Inflammatory macrophage (primary cell): Measurements from ENCODE around the gene TOMM34.

ENCODE experiments used
- DNase-seq, 2 donors: peaks; one replicate each; pipeline ENCODE4 v3.0.0-alpha.2; 2020 to 2022
- total RNA-seq, 18 experiments: gene quantifications; one replicate each; lab custom pipeline; 2026; ENCODE audit warnings: mixed read lengths in 6 of 18, inconsistent platforms in 2 of 18; lab: John Stamatoyannopoulos, UW

TOMM34 gene, protein sequence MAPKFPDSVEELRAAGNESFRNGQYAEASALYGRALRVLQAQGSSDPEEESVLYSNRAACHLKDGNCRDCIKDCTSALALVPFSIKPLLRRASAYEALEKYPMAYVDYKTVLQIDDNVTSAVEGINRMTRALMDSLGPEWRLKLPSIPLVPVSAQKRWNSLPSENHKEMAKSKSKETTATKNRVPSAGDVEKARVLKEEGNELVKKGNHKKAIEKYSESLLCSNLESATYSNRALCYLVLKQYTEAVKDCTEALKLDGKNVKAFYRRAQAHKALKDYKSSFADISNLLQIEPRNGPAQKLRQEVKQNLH
- total RNA-seq, result 4.7 to 18.9 (median 12.4) reads per million in 18 experiments

DNA sequence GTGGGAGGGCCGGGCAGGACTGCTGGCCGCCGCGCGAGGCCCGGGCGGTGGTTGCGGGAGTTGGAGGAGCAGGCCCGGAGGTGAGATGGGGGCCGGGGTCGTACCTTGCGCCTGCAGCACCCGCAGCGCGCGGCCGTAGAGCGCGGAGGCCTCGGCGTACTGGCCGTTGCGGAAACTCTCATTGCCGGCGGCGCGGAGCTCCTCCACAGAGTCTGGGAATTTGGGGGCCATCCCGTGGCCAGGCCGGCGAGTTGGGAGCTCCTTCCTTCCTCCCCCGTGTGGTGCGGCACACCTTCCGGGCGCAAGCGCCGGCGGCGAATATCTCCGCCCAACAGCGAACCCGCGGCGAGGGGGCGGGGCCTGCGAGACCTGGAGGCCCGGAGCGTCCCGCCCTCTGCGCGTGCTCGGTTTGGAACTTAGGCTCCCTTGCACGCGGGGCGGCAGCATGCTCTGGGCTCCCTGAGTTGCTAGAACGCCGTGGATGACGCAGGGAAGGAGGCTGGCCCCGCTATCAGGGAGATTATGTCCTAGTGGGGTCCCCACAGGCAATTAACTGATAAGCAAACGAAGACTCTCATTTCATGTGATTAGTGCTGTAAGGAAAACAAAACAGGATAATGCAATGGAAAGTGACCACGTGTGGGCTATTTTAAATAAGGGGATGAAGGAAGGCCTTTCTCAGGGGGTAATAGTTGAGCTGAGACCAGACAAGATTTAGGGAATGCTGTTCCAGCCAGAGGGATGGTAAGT is at the start of gene TOMM34:
TSS of gene TOMM34 (minus strand) at position 295 of the 750 bp plus-strand sequence. CDS start at position 231, 64 bp downstream.
- DNase-seq, result peak; percentile 88 to 94

DNA sequence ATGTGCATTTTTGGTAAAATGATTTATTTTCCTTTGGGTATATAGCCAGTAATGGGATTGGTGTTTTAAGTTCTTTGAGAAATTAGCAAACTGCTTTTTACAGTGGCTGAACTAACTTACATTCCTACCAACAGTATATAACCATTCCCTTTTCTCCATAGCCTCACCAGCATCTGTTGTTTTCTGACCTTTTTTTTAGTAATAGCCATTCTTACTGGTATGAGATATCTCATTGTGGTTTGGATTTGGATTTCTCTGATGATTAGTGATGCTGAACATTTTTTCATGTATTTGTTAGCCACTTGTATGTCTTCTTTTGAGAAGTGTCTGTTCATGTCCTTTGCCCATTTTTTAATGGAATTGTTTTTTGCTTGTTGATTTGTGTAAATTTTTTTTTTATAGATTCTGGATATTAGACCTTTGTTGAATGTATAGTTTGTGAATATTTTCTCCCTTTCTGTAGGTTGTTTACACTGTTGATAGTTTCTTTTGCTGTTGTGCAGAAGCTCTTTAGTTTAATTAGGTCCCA is 48.4 kb upstream of the TOMM34 start:
- DNase-seq, result no peak

DNA sequence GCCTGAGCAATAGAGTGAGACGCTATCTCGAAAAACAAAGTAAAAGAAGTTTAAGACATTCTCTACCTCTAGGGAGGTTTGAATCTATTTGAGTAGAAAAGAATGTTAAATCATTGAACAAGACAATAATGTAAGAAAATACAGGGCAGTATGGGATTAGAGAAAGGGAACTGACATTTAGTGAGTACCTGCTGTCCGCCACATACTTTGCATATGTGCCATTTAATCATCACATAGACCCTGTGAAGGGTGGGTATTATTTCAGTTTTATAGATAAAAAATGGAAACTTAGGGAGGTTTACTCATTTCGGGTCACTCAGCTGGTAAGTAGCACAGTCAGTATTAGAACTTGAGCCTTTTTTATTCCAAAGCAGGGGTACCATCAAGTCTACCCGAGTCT is 37.5 kb upstream of the TOMM34 start:
- DNase-seq, result no peak

DNA sequence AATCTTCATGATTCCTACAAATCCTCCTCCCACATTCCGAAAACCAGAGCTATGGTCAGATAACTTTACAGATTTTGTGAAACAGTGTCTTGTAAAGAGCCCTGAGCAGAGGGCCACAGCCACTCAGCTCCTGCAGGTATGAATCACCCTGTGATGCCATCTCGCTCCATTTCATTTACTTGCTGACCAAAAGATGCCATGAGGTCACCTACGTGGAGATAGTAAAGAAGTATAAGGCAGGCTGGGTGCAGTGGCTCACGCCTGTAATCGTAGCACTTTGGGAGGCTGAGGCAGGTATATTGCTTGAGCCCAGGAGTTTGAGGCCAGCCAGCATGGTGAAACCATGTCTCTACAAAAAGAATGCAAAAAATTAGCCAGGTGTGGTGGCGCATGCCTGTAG is 37.0 kb upstream of the TOMM34 start:
- DNase-seq, result no peak

DNA sequence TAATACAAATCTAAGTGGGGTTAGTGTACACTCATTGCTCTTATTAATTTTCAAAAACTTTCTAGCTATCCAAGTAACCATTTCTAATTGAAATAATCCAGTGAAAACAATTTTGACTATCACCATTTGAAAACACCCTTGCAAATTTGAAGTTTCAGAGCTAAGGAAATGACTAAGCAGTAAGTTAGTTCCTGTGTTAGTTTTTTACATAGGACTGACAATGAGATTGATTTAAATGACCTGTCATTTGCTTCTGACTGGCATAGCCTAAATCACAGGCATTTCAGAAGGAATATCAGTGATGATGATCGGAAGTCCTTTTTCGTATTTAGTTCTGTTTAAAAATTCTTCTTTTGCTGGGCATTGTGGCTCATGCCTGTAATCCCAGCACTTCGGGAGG is 33.1 kb upstream of the TOMM34 start:
- DNase-seq, result peak; percentile 22 to 46

DNA sequence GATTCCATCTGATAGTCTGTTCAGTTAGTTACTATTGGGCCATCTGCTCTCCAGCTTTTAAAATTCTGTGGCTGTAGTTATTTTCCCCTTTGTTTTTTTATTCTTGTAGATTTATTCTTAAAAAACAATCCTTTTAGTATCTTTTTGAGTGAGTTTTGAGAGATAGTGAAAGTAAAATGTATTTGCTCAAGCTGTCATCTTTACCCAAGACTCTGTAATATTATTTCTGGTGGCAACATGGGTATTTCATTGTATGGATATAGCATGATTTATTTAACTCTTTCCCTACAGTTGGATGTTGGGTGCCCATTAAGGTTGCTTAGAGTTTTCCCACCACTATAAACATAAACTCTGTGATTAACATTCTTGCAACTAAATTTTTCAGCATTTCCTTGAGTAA is 30.8 kb upstream of the TOMM34 start:
- no peak for DNase-seq

DNA sequence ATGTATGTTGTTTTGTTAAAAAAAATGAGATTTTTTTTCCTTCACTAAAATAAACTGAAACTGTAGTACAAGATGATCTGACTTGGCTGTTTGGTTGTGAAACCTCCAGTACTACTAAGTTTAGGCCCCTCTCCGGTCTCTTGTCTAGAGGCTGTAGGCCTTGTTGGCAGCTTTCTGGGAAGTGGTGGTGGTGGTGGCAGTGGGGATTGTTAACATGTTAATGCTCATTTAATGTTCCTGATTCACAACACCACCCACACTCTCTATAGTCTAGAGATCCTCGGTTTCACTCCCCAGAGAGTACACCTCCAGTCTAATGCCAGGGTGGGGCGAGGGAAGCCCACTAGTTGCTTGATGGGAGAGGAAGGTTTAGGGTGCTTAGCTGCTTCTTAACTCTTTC is 30.2 kb upstream of the TOMM34 start:
- DNase-seq, result peak; percentile 58 to 62

DNA sequence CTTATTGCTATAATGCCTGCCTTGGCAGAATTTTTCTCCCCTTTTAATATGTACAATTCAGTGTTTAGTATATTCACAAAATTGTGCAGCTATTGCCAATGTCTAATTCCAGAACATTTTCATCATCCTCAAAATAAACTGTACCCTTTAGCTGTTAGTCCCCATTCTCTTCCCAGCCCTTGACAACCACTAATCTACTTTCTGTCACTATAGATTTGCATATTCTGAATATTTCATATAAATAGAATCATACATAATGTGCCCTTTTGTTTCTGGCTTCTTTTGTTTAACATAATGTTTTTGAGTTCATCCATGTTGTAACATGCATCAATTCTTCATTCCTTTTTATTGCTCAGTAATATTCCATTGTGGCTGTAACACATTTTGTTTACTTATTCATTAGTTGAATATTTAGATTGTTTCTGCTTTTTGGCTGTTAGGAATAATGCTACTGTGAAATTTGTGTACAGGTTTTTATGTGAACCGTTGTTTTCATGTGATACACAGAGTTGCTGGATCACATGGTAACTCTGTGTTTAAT is 28.5 kb upstream of the TOMM34 start:
- DNase-seq, result no peak

DNA sequence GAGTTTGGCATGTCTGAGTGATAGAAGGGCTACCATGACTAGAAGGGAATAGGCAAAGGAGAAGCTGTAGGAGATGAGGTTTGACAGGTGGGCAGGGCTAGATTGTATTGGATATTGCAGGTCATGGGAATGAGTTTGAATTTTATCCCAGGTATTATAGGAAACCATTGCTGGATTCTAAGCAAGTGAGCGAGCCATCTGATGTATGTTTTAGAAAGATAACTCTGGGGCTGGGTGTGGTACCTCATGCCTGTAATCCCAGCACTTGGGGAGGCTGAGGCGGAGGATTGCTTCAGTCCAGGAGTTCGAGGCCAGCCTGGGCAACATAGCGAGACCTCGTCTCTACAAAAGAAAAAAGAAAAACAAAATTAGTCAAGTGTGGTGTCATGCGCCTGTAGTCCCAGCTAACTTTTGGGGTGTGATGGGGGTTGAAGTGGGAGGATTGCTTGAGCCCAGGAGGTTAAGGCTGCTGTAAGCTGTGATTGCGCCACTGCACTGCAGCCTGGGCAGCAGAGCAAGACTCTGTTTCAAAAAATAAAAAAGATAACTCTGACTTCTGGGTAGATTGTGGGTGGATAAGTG is 23.0 kb upstream of the TOMM34 start:
- DNase-seq, result no peak

DNA sequence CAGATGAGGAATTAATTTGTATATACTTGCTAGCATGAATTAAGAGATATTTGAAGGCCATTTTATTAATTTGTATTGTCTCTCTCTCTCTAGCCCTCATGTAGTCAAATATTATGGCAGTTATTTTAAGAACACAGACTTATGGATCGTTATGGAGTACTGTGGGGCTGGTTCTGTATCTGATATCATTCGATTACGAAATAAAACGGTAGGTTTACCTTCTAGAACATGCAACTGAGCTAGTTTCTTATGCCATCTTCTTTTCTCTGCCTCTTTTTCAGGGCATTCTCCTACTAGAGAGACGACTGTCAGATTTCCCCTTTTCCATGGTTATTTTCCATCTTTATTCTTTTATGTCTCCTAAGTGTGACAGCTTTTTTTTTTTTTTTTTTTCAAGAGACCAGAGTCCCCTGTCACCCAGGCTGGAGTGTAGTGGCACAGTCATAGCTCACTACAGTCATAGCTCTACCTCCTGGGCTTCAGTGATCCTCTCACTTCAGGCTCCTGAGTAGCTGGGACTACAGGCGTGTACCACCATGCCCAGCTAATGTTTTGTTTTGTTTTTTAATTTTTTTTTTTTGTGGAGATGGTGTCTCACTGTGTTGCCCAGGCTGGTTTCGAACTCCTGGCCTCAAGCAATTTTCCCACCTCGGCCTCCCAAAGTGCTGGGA is 21.7 kb upstream of the TOMM34 start:
- no peak for DNase-seq

DNA sequence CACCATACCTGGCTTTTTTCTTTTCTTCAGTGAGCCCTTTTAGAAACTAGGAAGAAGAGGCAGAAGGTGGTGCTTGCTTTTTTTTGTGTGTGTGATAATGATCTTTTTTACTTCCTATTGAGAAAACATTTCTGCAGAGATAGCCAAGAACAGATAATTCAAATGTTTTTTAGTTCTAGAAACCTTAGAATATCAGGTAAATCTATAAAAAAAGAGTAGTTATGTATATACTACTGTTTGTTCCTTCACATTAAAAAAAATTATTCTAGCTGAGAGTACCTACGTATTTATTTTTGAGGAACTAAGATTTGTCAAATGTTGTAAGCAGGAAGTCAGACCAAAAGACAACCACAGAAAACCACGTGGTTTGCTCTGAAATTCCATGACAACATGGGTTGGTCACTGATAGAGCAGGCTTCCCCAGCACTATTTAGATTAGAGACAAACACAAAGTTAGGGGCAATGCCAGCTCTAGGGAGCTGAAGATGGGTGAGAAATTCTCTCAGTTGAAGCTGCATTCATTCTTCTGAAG is 19.0 kb upstream of the TOMM34 start:
- DNase-seq, result peak; percentile 89 to 93

DNA sequence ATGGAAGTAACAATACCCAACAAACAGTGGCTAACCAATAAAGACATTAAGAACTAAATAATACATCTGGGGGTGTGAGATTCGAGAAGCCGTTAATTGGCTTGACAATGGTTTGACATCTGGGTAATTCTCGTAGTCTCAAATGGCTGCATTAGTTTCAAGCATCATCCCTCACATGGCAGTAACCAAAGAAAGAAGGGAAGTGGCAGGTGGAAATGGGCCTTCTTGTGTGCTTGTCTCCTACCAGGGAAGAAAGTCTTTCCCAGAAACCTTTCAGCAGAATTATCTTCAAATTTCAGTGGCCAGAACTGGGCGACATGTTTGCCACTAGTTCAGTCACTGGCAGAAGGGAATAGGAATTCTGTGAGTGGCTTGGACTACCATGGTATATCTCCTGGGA is 16.5 kb upstream of the TOMM34 start:
- no peak for DNase-seq

DNA sequence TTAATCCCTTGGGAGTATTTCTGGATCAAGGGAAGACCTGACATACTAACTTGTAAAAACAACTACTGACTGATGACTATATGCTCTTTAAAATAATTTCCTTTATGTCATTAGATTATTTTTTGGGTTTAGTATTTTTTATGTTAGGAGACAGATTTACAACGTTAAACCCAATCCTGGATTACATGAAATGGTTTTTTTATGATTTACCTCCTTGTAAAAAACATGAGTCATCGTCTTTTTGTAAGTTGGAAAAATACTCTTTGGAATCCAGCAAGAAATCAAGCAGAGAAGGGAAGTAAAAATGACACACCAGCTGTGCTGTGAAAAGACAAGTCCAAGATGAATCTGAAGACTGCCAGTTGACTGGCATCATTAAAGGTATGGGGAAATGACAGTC is 12.9 kb upstream of the TOMM34 start:
- no peak for DNase-seq

DNA sequence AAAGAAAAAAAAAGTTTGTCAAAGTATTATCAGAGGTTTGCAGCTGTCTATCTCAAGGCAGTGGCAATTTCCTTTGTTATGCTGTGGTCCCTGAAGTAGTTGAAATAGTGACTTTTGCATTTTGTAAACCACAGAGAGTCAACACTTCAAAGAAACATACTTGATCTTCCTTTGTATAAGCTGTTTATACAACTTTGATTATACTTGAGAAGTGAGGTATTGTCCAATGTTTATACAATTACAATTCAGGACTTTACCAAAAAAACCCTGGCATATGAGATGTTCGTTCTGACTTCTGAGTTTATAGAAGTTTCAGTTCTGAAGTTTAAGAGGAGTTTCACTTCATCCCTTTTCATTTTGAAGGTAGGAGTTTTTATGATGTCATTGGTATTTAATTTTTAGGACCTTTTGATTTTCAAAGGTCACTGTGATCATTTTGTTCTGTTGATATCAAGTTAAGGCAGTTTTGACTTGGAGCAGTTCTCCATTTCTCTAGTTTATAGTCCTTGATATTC is 10.1 kb upstream of the TOMM34 start:
- DNase-seq, result no peak

DNA sequence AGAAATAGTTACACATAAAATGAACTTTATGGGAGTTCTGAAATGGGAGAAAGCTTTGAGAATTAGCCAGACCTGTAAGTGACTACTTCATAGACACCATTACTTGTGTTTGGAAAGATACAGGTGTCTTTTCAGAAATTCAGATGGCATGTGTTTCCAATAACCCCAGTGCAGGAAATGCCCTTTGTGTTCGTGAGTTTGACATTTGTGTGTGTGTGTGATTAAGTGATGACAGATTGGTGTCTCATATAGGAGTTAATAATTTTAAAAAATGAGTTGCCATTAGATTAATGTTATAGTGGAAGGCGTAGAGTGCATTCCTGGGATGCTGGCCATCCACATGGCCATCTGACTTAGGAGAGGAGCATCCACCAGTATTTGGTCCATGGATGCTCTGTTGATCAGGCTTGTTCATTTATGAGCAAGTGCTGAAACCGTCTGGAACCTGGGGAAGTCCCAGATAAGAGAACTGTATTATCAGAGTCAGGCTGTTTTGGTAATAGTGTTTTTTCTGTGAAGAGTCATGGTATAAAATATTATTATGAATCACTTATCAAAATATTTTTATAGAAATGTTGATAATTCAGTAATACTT is 9.2 kb upstream of the TOMM34 start:
- no peak for DNase-seq

DNA sequence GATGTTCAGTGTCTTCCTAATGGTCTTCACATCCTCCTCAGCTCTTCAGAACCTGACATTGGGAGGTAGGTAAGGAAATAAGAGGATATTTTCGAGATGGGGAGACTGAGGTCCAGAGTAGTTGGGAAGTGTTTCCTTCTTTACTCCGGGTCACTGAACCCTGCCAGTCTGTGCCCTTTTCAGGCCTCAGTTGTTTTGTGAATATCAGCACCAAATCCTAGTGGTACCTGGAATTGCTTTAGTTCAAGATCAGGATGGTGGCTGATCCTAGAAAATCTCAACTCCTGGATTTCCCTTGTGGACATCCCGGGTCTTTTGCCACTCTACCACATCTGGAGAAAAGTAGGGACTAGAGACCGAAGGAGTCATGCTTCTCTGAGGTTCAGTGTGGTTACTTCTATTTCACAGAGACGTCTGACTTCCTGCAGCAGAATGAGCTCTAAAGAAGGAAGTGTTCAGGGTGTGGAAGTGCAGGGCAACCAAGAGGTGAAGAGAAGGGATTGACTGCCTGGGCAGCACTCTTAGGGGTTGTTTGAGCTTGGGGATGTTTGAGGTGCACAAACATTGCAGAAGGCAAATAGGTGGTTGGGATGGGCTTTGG is 7.1 kb upstream of the TOMM34 start:
- peak; percentile 71 to 76 for DNase-seq

DNA sequence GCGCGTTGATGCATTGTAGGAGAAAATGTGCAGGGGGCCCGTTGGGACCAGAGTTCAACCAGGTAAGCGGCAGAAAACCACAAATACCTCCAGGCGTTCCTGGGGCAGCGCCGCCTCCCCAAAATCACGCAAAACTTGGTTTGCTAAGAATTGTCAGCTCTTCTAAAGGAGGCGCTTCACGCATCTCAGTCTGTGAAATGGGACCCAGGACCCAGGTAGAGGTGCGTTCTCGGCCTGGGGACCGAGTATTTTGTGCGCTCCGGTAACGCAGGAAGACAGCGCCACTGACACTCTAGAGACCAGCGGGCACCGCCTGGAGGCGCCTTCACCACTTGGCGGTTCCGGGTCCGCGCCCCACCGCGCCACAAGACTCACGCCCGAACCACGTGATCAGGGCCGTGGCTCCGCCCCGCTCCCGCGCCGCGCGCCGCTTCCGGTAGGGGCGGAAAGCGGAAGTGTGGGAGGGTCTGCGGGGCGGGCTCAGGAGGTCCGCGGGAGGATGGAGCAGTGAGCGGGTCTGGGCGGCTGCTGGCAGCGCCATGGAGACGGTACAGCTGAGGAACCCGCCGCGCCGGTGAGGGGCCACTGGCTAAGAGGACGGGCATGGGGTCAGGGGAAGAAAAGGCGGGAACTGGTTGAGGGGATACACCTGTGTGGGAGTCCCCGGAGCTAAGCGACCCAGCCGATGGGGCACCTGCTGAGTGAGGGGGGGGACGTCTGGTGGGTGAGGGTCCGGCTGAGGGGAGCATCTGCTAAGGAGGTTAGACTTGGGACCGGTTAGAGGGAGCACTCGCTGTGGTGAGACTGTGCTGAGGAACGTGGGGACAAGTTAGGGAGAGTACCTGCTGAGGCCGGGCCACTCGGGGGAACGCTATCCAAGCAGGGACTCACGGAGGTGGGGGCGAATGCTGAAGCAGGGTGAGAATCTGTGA is 6.1 kb upstream of the TOMM34 start, which contains the start of gene STK4:
TSS of gene STK4 (plus strand) at position 483 of the 932 bp plus-strand sequence. CDS start at position 540, 57 bp downstream.
- peak; percentile 97 to 98 for DNase-seq

DNA sequence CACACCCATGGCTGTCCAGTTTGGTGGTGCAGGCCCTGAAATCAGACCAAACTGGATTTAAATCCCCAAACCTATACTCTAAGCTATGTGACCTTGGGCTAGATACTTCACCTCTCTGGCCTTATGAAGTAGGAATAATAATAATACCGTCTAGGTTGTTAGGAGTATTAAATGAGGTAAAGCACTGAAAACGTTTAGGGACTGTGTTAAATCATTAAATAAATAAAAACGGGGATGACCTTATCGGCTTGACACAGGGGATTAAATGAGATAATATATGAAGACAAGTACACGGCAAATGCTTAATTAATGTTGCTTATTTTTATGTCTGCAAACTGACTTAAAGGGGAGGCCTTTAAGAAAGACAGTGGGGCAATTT is 5.4 kb upstream of the TOMM34 start:
- DNase-seq, result no peak

DNA sequence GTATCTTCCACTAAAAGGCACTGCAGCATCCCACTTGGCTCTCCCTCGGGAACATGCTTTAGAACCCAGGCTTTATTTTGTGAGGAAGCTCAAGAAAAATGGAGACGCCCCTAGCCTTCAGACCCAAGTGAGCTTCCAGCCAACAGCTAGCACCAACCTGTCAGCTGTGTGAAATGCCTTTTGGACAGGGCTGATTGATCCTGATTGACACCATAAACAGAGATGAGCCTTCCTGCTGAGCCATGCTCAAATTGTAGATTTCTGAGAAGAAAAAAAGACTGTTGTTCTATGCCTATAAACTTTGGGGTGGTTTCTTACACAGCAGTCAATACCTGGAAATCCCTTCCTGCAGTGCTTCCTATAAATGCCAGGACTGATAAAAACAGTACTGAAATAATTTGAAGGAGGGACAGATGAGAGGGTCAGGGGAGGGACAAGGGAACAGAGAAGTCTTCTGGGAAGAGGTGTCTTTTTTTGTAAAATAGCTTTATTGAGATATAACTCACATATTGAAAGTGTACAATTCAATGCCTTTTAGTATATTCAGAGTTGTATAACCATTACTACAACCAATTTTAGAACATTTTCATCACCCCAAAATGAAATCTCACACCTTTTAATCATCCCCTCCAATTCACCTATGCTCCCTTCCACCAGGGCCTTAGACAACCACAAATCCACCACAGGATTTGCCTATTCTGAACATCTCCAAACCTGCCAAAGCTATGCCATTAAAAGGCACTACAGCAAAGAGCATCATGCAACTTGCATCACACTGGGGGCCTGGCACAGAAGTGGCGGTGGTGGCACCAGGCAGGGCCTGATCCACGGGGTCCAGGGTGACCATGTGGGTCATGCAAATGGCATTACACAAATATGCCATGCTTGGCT is 3.4 kb upstream of the TOMM34 start:
- DNase-seq, result no peak
